Activated CD4-positive, alpha-beta memory T cell treated with anti-CD3 and anti-CD28 coated beads for 36 hours (primary cell): ENCODE data around the gene LSM12. TPM values are rescaled to one million over a fixed set of nuclear protein-coding genes. Genes with fewer than 3 reads are reported as not detected.
"Not testable (repeated sequence)": the region's sequence is repeated elsewhere in the genome, so short reads cannot be mapped to it uniquely, and the experiment has no call there.

Experiments
- CTCF ChIA-PET: fragments of 350-600 bp; sonication (Branson Sonifier 250); formaldehyde crosslinking; loops from one replicate; lab custom pipeline; 2021; ENCODE audit warnings: antibody characterized with exemption, inconsistent platforms; lab: Charles Lee
- POLR2A ChIA-PET: fragments of 350-600 bp; sonication (Branson Sonifier 250); formaldehyde crosslinking; loops from one replicate; lab custom pipeline; 2021; ENCODE audit warnings: antibody characterized with exemption; lab: Charles Lee
- DNase-seq: peaks from one replicate; pipeline ENCODE4 v3.0.0-alpha.2; 2020
- H3K27ac Mint-ChIP-seq: one replicate; pipeline ENCODE4 v1.8.0; 2021; ENCODE audit warnings: mixed read lengths
- H3K27me3 Mint-ChIP-seq: one replicate; pipeline ENCODE4 v1.8.0; 2021; ENCODE audit warnings: mixed read lengths
- H3K36me3 Mint-ChIP-seq: one replicate; pipeline ENCODE4 v1.8.0; 2021; ENCODE audit warnings: mixed read lengths
- H3K4me1 Mint-ChIP-seq: one replicate; pipeline ENCODE4 v1.8.0; 2021; ENCODE audit warnings: low read depth, mixed read lengths
- H3K4me3 Mint-ChIP-seq: one replicate; pipeline ENCODE4 v1.8.0; 2021; ENCODE audit warnings: mild to moderate bottlenecking, mixed read lengths
- H3K9me3 Mint-ChIP-seq: one replicate; pipeline ENCODE4 v1.8.0; 2021; ENCODE audit warnings: mixed read lengths
- intact Hi-C: fragments of 100-400 bp; cut with micrococcal nuclease; formaldehyde crosslinking; loops from one replicate; pipeline ENCODE4 v1.15.1; 2023
- total RNA-seq, 2 experiments: library from RNA; stranded (reverse); gene quantifications; one replicate each; pipeline ENCODE4 v1.2.3, GENCODE V29; 2021

LSM12 gene
- total RNA-seq, 2 experiments from 2014 or later = 76.8 to 81.8 TPM

- Mint-ChIP-seq H3K27me3 (no peaks in the 10 kb centered on the region), H3K9me3 (no peaks in the 10 kb centered on the region), H3K4me3 (no peak overlapping the region), H3K27ac (no peak overlapping the region), H3K36me3 (peaks cover 20% of the 10 kb centered on the region), H3K4me1 (peaks cover 2% of the 10 kb centered on the region)
- intact Hi-C loops = no loop called here
- POLR2A ChIA-PET = no interaction called here
- no peak for DNase-seq
- CTCF ChIA-PET = interaction anchor here (3.9 kb wide), 1 partner anchor 8 kb away, joined by 17 read pairs; no protein-coding TSS in a partner anchor
Observed at GRCh38 chr17:44049294-44050060, 17.0 kb downstream of the LSM12 start.

- H3K27ac Mint-ChIP-seq, POLR2A ChIA-PET, H3K9me3 Mint-ChIP-seq, H3K36me3 Mint-ChIP-seq, H3K4me3 Mint-ChIP-seq, intact Hi-C loops, H3K4me1 Mint-ChIP-seq, CTCF ChIA-PET, H3K27me3 Mint-ChIP-seq, DNase-seq: not testable (repeated sequence)
Observed at GRCh38 chr17:44046893-44047292, 19.6 kb downstream of the LSM12 start.

- peaks cover 10% of the 10 kb centered on the region for H3K4me1 Mint-ChIP-seq
- intact Hi-C loops = no loop called here
- H3K27ac Mint-ChIP-seq = no peak overlapping the region
- no peaks in the 10 kb centered on the region for H3K27me3 Mint-ChIP-seq
- H3K9me3 Mint-ChIP-seq = no peaks in the 10 kb centered on the region
- CTCF ChIA-PET = no interaction called here
- POLR2A ChIA-PET = no interaction called here
- no peak for DNase-seq
- H3K4me3 Mint-ChIP-seq = no peak overlapping the region
- H3K36me3 Mint-ChIP-seq = peaks cover 13% of the 10 kb centered on the region
Observed at GRCh38 chr17:44045486-44045885, 21.0 kb downstream of the LSM12 start.

- POLR2A ChIA-PET = interaction anchor here (0.6 kb wide), 1 partner anchor 126 kb away, joined by 4 read pairs; no protein-coding TSS in a partner anchor
- Mint-ChIP-seq H3K9me3 (no peaks in the 10 kb centered on the region), H3K4me1 (peaks cover 14% of the 10 kb centered on the region), H3K36me3 (peaks cover 21% of the 10 kb centered on the region), H3K27ac (no peak overlapping the region), H3K4me3 (no peak overlapping the region), H3K27me3 (no peaks in the 10 kb centered on the region)
- intact Hi-C loops = no loop called here
- CTCF ChIA-PET = interaction anchor here (1.2 to 5.6 kb wide), 3 partner anchors 15 to 136 kb away, joined by 3 to 52 read pairs (median 8); partner anchors contain the start of genes MPP2 and PPY
- no peak for DNase-seq
Observed at GRCh38 chr17:44044071-44044470, 22.4 kb downstream of the LSM12 start.

GRCh38 chr17:44043272-44043696 lies 23.2 kb downstream of the LSM12 start:
- ChIA-PET CTCF (interaction anchor here (0.9 to 5.6 kb wide), 7 partner anchors 16 to 288 kb away, joined by 3 to 52 read pairs (median 8); partner anchors contain the start of genes MPP2 and PPY), POLR2A (no interaction called here)
- no peak for DNase-seq
- intact Hi-C loops = no loop called here
- no peak overlapping the region for H3K27ac Mint-ChIP-seq
- H3K4me3 Mint-ChIP-seq = no peak overlapping the region
- H3K27me3 Mint-ChIP-seq = no peaks in the 10 kb centered on the region
- H3K4me1 Mint-ChIP-seq = peaks cover 14% of the 10 kb centered on the region
- peaks cover 21% of the 10 kb centered on the region for H3K36me3 Mint-ChIP-seq
- H3K9me3 Mint-ChIP-seq = no peaks in the 10 kb centered on the region

GRCh38 chr17:44039829-44040635 lies 26.4 kb downstream of the LSM12 start:
- intact Hi-C loops = no loop called here
- H3K27ac Mint-ChIP-seq = peak overlapping the region; percentile 16
- DNase-seq = no peak
- POLR2A ChIA-PET = no interaction called here
- H3K36me3 Mint-ChIP-seq = peaks cover 30% of the 10 kb centered on the region
- H3K27me3 Mint-ChIP-seq = no peaks in the 10 kb centered on the region
- peaks cover 13% of the 10 kb centered on the region for H3K4me1 Mint-ChIP-seq
- H3K4me3 Mint-ChIP-seq = no peak overlapping the region
- CTCF ChIA-PET = interaction anchor here (0.8 to 5.6 kb wide), 3 partner anchors 12 to 128 kb away, joined by 3 to 52 read pairs (median 4); partner anchors contain the start of gene PPY
- H3K9me3 Mint-ChIP-seq = no peaks in the 10 kb centered on the region

- peaks cover 19% of the 10 kb centered on the region for H3K4me1 Mint-ChIP-seq
- no peak overlapping the region for H3K4me3 Mint-ChIP-seq
- H3K27me3 Mint-ChIP-seq = no peaks in the 10 kb centered on the region
- POLR2A ChIA-PET = no interaction called here
- CTCF ChIA-PET = interaction anchor here (1.1 kb wide), 1 partner anchor 18 kb away, joined by 3 read pairs; no protein-coding TSS in a partner anchor
- intact Hi-C loops = no loop called here
- H3K36me3 Mint-ChIP-seq = peaks cover 36% of the 10 kb centered on the region
- no peak overlapping the region for H3K27ac Mint-ChIP-seq
- no peak for DNase-seq
- H3K9me3 Mint-ChIP-seq = no peaks in the 10 kb centered on the region
Observed at GRCh38 chr17:44038604-44039011, 27.9 kb downstream of the LSM12 start.

- Mint-ChIP-seq H3K36me3 (peaks cover 41% of the 10 kb centered on the region), H3K27ac (no peak overlapping the region), H3K4me1 (peaks cover 21% of the 10 kb centered on the region), H3K9me3 (no peaks in the 10 kb centered on the region), H3K4me3 (no peak overlapping the region), H3K27me3 (no peaks in the 10 kb centered on the region)
- CTCF ChIA-PET = no interaction called here
- DNase-seq = no peak
- POLR2A ChIA-PET = no interaction called here
- intact Hi-C loops = no loop called here
Observed at GRCh38 chr17:44037471-44037870, 29.0 kb downstream of the LSM12 start.

GRCh38 chr17:44034688-44035087 lies 31.8 kb downstream of the LSM12 start:
- intact Hi-C loops, H3K4me1 Mint-ChIP-seq, DNase-seq, H3K27me3 Mint-ChIP-seq, CTCF ChIA-PET, H3K9me3 Mint-ChIP-seq, H3K27ac Mint-ChIP-seq, POLR2A ChIA-PET, H3K4me3 Mint-ChIP-seq: not testable (repeated sequence)
- H3K36me3 Mint-ChIP-seq = peaks cover 40% of the 10 kb centered on the region

- H3K4me1 Mint-ChIP-seq = peaks cover 10% of the 10 kb centered on the region
- CTCF ChIA-PET = interaction anchor here (0.7 kb wide), 1 partner anchor 93 kb away, joined by 3 read pairs; no protein-coding TSS in a partner anchor
- no peak overlapping the region for H3K27ac Mint-ChIP-seq
- no peaks in the 10 kb centered on the region for H3K9me3 Mint-ChIP-seq
- DNase-seq = no peak
- no peak overlapping the region for H3K4me3 Mint-ChIP-seq
- intact Hi-C loops = no loop called here
- POLR2A ChIA-PET = no interaction called here
- H3K36me3 Mint-ChIP-seq = peaks cover 41% of the 10 kb centered on the region
- H3K27me3 Mint-ChIP-seq = no peaks in the 10 kb centered on the region
Observed at GRCh38 chr17:44033861-44034408, 32.5 kb downstream of the LSM12 start.

- intact Hi-C loops = no loop called here
- ChIA-PET CTCF (interaction anchor here (1.3 to 1.7 kb wide), 3 partner anchors 11 to 86 kb away, joined by 3 to 7 read pairs (median 4); no protein-coding TSS in a partner anchor), POLR2A (no interaction called here)
- H3K9me3 Mint-ChIP-seq = no peaks in the 10 kb centered on the region
- no peaks in the 10 kb centered on the region for H3K27me3 Mint-ChIP-seq
- H3K4me3 Mint-ChIP-seq = no peak overlapping the region
- peaks cover 25% of the 10 kb centered on the region for H3K36me3 Mint-ChIP-seq
- H3K4me1 Mint-ChIP-seq = peaks cover 10% of the 10 kb centered on the region
- no peak for DNase-seq
- no peak overlapping the region for H3K27ac Mint-ChIP-seq
Observed at GRCh38 chr17:44030482-44030881, 36.0 kb downstream of the LSM12 start.
